Activated CD4-positive, alpha-beta T cell treated with anti-CD3 and anti-CD28 coated beads for 4 hours (primary cell): ENCODE results near the gene MYH6.

ENCODE experiments used
- DNase-seq, 2 donors: peaks; one replicate each; pipeline ENCODE4 v3.0.0-alpha.2; 2020

The MYH6 gene

DNA sequence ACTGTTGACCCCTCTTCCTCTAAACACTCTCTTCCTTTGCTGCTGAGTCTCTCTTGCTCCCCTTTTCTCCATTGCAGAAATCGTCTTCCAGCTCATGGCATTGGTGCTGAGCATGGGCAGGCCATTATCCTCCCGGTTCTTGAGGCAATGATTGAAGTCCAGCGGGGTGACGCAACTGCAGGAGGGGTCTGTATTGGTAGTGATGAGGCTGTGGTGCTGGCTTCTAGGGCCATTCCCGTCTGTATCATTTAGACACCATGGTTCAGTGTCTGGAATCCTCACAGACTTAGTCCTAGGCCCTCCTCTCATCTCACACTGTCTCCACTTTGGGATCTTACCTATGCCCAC is 54.7 kb downstream of the MYH6 start:
- no peak for DNase-seq

DNA sequence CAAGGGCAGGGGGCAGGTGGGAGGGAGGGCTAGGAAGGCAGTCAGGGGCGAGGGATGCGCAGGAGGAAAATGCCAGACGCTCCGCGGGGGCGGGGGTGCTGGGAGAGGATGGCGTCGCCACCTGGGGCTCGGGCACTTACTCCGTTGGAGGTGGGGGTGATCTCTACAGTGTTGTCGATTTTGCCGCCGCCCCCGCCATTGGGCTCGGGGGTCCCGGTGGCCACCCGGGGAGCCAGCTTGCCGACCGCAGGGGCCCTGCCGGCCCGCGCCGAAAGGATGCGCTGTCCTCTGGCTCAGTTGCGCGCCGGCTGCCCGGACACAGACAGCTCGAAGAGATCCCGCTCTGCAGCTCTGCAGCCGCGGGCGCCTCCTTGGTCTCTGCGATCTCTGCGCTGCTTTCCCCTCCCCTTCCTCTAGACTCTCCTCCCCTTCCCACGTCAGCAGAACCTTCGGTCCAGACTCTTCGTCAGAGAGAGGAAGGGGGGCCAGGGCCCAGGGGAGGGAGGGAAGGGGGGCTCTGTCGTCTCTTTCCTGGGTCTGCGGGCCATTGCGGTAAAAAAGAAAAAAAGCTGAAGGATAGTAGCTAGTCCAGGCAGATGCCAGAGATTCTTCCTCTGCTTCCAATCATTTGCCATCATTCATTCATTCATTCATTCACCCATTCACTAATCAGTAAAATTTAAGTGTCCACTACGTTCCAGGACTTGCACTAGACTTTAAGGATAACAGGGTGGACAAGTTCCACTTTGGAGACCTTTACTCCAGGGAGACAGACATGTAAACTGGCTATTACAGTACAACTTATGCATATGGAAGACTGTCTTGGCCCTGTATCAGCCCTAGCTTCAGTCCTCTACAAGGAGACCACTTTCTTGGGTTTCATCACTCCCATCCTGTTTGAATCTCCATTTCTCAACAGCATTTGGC is 55.3 kb downstream of the MYH6 start, which contains the start of gene SLC22A17:
TSS of gene SLC22A17 (minus strand) at position 382 of the 927 bp plus-strand sequence.
- DNase-seq, result peak; percentile 46 to 63

DNA sequence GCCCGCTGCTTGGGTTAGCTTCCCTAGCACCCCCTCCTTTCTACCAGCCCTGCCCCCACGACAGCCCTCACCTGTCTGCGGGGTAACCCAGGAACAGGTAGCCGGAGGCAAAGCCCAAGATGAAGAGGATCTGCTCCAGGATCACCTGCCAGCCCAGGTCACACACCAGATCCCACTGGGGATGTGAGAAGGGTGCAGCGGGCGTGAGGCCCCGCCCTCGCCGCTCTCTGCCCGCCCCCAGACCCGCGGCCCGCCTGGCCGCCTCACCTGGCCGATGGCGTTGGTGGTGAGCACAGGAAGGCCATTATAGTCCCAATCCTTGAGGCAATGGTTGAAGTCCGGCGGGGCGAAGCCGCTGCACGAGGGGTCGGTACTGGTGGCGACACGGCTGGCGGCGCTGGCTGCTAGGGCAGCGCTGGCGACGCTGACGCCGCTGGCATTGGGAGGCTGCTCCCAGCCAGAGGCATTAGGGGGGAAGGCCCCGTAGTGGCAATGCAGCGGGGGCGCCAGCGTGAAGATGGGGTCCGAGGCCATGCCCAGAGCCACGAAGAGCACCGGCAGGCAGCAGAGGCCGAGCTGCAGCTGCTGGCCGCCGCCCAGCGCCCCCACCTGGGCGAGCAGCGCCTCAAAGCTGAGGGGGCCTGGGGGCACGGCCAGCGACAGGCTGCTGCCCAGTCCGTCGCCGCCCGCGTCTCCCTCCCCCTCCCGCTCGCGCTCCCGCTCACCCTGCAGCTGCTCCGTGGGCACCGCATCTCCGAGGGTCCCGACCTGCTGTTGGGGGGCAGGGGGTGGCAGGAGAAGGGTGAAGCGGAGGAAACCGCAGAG is 56.2 kb downstream of the MYH6 start:
- no peak for DNase-seq

DNA sequence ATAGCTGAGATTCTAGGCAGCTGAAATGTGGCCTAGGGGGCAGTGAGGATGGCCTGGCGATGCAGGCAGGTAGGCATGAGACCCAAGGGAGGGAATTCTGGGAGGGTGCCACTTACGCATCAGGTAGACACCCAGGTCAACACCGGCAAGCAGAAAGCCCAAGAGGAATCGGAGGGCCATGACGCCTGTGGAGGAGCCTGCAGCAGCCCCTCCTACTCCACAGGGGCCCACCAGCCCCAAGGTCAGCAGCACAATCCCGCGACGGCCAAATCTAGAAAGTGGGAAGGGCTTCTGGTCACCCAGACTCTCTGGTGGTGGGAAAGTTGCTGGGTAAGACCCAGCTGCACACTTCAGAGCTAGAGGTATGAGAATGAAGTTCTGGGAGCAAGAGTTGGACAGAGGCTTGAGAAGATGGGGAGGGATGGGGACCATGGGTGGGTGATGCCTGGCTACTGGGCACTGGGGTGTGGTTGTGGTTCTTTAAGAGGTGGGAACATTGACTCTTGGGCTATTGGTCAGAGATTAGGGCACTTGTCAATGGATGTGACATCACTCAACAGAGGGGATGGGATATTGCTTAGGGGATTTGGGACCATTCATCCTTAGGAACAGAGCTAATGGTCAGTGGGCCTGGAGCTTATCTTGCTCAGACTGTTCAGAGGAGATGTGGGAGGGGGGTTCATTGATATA is 58.8 kb downstream of the MYH6 start:
- DNase-seq, result no peak

DNA sequence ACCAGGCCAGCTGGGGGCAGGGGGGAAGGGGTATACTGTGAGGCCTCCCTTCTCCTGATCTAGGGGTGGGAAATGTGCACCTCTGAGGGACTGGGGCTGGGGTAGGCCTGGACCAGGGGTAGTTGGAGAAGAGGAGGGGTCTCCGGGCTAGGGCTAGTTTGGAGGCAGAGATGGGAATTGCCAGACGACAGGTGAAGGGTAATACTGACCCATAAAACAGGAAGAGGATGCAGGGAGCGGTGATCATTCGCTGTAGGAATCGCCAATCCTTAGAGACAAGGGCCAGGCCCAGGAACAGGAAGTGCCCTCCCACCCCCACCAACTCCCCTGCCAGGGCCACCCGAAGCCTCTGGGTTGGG is 59.8 kb downstream of the MYH6 start:
- DNase-seq, result no peak

DNA sequence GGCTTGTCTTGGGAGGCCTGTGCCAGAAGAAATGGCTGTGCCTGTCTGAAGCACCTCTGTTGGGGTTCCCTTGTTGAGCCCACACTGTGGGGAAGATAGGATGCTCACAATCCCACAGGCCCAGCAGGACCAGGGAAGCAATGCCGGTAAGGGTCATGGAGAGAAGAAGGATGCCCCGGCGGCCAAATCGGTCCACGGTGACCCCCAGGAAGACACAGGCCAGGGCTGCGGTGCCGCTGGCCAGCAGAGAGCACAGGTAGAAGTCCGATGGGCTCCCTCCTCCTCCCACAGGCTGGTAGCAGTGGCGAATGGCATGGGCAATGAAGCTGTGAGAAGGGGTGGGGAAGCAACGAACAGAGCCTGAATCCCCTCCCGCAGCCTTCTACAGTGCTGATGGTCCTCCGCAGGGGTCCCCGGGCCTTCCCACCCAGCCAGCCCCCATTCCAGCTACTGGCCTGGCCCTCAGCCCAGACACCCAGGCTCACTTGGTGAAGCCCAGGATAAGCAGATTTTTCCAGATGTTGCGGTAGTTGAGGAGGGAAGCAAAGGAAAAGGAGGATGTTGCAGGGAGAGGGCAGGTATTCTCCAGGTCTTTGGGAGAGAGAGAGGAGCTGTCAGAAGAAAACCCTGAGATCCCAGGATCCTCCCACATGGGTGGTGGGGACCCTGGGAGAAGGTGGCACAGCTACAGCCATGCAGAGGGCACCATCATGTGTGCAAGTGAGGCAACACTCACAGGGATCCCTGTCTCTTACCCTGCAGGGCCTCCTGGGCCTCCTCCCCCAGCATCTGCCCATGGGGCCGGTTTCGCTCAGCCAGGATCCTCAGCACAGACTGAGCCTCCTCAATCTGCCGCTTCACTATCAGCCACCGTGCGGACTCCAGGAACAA is 60.4 kb downstream of the MYH6 start:
- DNase-seq, result no peak

DNA sequence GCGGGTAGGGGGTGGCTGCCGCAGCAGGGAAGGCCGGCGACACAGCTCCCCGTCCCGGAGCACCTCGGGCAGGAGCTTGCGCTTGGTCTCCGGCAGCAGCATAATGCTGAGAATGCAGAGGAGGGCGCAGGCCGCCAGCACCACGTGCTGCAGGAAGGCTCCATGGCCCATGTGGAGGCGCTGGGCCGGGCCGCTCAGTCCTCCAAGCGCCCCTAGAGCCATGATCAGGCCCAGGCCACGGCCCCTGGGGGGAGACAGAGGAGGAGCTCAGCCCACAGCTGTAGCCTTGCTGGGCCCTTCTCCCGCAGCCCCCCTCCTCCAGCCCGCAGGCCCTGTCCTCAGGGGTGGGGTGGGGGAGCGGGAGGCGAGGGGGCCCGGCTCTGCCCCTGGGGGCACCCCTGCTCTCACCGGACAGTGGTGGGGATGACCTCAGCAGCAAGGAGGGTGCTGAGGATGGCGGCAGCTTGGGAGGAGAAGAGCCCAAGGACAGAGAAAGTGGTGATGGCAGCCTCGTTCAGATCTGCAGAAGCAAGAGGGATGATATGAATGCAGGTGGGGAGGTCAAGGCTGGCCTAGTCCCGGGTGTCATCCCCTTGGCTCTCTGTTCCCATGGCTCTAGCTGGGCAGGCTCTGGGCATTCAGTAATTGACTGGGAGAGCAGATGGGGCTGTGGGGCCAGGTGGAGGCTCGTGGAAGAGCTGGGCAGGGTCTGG is 61.2 kb downstream of the MYH6 start:
- DNase-seq, result no peak

DNA sequence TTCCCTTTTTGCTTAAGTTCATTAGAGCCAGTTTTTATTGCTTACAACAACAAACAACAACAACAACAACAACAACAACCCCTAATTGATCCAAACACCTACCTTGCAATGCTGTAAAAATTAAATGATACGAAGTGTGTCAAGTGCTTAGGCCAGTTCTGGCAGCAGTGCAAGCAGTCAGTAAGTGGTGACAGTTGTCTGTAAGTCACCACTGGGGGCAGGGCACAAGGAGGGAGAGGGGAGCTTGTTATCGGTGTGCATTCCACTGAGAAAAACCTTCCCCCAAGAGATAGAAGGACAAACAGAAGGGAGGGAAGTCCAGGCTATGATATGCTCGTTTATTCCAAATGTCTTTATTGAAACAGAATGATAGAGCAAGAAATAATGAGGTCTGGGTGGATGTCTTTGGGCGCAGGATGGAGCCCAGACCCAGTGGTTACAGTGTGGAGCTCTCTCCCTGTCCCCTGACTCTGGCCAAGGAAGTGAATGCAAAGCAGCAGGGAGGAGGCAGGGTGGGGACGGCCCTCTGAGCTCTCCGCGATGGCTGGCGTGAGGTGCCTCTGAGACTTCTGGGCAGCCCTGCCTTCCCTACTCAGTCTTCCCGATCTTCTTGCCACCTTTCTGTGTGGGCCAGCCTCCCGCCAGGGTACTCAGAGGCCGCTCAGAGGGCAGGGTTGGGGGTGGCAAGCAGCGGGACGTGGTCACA is 61.9 kb downstream of the MYH6 start:
- no peak for DNase-seq

DNA sequence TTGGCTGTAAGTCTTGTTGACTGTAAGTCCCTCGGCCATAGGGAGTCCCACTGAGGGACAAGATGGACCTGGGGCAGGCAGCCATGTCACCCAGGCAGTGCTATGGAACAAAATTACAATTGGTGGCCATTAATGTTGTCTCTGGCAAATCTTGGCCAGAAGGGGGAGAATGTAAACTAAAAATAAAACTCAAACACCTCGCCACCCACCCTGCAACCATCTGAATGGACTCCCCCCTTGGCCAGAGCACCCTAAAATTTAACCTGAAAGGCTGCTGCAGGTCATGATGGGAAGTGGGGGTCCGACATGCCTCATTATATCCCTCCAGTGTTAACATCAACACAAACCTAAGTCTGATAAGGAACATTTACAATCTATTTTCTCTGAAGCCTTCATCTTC is 63.6 kb downstream of the MYH6 start:
- no peak for DNase-seq

DNA sequence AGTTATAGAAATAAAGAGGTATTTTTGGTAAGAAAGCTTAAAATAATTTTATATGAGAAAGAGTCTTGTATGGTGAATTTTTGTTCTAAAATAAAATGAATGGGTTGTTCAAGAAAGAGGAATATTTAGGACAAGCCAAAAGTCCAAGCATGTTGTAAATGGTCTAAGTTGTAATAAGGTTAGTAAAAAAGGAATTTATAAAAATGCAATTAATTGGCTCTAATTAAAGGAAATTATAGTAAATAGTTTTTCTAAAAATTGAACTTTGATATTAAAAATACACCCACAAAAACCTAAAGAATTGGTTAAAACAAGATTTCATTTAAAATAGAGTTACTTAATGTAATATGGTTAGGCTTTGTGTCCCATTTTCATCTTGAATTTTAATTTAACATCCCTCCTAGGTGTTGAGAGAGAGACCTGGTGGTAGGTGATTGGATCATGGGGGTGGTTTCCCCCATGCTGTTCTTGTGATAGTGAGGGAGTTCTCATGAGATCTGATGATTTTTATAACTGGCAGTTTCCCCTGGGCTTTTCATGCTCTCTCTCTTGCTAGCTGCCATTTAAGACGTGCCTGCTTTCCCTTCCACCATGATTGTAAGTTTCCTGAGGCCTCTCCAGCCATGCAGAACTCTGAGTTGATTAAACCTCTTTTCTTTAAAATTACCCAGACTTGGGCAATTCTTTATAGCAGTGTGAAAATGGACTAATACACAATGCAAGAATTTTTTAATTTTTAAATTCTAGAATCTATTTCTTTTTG is 68.4 kb downstream of the MYH6 start:
- no peak for DNase-seq

DNA sequence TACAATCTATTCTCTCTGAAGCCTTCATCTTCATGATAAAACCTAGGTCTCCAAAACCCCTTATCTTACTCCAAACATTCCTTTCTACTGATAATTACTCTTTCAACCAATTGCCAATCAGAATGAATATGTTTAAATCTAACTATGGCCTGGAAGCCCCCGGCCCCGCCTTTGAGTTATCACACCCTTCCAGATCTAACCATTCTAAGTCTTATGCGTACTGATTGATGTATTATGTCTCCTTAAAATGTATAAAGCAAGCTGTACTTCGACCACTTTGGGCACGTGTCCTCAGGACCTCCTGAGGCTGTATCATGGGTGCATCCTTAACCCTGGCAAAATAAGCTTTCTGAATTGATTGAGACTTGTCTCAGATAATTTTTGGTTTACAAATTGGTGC is 72.5 kb downstream of the MYH6 start:
- no peak for DNase-seq
